HG03280 (cell line): ENCODE data around the gene FAM83F.
A peak's percentile ranks its signal among the peaks of the same experiment; 100 is the strongest.

Source experiments
- ATAC-seq: cut with Tn5 transposase; IDR thresholded peaks from one replicate; pipeline ENCODE4 v1.9.1; 2021; ENCODE audit warnings: mild to moderate bottlenecking, moderate library complexity; ENCODE audit not compliant: unreplicated experiment

Gene FAM83F

GRCh38 chr22:40030758-40031095 is 36.0 kb downstream of the FAM83F start:
- no peak for ATAC-seq

DNA sequence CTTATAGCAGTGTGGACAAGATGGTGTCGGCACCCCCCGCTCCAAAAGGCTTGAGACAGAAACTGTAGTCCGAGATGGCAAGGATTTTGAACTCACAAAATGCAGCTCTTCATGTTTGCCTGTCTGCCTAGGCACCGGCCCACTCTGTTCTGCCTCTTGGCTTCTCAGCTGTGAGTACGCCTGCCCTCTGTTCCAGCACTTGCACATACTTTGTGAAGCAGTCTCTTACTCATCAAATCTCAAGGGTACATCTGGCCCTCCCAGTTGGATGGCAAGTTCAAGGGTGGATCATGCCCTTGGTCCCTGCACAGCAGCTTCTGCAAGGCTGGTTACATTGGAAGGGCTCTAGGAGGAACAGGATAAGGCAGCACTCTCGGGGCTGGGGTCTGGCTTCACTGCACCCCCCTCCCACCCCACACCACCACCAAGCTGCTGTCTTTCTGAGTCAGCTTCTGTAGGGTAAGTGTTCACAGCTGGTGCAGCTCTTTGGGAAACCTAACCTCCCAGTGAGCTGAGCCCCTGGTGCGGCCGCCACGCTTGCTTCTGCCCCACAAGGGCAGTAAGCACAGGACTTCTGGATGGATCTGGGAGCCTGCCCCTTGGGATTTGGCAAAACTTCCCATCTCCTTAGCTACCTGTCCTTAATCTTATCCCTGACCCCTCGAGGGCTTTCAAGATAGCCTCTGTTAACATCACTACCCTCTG is 37.2 kb downstream of the FAM83F start:
- ATAC-seq, result no peak

GRCh38 chr22:40033586-40034380 is 39.0 kb downstream of the FAM83F start:
- no peak for ATAC-seq

- ATAC-seq, result no peak
Measured at GRCh38 chr22:40035351-40035750, 40.6 kb downstream of the FAM83F start.

DNA sequence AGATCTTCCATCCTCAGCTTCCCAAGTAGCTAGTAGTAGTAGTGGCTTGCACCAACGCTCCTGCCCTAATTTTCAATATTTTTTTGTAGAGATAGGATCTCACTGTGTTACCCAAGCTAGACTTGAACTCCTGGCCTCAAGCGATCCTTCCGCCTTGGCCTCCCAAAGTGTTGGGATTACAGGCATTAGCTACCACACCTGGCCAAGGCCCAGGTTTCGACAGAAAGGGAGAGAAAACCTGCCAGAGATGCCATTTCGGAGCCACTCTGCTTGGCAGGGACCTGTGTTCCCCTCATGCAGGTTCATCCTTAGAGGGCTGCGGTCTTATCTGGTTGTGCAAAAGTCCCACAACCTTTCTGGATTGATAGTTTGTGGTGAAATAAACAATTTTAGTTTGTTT is 41.4 kb downstream of the FAM83F start:
- ATAC-seq, result no peak

- no peak for ATAC-seq
Measured at GRCh38 chr22:40036591-40037225, 42.0 kb downstream of the FAM83F start.

DNA sequence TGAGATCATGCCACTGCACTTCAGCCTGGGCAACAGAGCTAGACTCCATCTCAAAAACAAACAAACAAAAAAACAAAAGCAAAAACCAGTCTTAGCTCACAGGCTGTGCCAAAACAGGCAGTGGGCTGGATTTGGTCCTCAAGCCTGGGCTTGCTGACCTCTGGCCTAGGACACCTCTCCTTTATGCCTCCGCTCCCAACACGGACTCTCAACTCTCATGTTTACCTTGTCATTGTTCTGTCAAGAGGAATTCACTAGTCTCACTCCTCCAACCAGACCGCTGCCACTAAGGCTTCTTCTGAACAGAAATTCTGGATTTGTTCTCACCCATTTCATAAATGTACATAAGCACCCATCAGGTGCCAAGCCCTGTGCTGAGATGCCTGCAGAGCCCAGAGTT is 42.6 kb downstream of the FAM83F start:
- ATAC-seq, result no peak

DNA sequence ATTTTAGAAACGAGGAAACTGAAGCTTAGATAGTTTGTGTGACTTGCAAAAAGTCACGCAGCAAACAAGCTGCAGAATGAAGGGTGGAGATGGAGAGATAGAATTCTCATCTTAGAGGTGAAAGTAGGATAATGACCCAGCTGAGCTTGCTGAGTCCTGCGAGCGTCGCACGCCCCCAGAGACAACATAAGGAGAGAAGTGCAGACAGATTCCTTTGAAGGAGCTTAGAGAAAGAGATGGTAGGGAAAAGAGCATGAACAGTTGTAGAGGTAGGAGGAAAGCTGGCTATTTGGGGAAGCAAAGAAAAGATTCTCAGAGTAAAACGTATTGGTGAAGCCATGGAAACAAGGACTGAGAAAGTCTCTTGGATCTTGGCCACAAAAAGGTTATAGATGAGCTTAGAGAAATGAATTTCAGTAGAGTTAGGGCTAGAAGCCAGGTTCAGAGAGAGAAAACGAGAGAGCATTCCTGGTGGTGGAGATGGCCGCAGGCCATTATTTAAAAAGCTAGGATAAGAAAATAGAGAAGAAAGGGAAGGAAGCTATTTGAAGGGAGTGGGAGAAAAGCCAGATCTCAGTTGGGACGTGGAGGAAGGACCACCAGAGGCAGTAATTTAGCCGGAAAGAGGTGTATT is 44.8 kb downstream of the FAM83F start:
- no peak for ATAC-seq

- ATAC-seq, result no peak
Measured at GRCh38 chr22:40040927-40041326, 46.2 kb downstream of the FAM83F start.

DNA sequence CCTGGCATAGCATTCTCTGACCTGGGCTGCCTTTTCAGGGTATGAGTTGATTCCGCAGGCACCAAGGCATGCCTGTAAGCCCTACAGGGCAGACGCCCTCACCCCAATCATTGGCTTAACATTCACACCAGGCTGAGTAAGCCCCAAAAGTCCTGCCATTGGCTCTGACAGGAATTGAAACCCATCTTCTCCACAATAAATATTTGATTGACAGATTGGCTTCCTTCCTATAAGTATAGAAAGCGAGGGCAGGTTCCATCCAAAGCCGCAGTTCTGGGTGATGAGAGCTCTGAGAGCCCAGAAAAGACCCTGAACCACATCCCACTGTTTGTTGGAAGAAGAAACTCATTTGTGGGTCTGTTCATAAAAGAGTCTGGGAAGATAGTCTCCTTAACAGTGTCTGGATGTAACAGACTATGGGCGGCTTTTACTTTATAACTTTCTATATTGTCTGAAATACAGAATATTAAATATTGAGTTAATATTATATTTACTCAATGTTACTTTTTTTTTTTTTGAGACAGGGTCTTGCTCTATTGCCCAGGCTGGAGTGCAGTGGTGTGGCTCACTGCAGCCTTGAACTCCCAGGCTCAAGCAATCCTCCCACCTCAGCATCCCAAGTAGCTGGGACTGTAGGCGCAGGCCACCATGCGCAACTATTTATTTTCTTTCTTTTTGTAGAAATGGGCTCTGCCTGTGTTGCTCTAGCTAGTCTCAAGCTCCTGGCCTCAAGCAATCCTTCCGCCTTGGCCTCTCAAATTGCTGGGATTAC is 46.8 kb downstream of the FAM83F start:
- ATAC-seq, result no peak

DNA sequence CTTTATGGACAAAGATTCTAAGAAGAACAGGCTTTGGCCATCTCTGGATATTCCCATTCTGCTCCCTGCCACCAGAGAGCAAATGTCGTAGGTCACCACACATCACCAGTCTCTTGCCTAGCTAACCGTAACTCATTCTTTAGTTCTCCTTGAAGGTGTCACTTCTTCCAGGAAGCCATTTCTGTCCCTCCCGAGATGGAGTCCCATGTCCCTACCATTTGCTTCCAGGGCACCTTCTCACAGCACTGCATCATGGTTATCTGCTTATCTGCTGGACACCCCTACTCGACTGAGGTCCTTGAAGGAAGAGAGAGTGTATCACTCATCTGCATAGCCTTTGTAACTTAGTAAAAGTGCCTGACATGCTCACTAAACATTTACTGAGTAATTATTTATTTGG is 47.6 kb downstream of the FAM83F start:
- no peak for ATAC-seq

GRCh38 chr22:40043081-40043480 is 48.3 kb downstream of the FAM83F start:
- ATAC-seq, result no peak

GRCh38 chr22:40043793-40044101 is 49.0 kb downstream of the FAM83F start:
- ATAC-seq, result no peak

DNA sequence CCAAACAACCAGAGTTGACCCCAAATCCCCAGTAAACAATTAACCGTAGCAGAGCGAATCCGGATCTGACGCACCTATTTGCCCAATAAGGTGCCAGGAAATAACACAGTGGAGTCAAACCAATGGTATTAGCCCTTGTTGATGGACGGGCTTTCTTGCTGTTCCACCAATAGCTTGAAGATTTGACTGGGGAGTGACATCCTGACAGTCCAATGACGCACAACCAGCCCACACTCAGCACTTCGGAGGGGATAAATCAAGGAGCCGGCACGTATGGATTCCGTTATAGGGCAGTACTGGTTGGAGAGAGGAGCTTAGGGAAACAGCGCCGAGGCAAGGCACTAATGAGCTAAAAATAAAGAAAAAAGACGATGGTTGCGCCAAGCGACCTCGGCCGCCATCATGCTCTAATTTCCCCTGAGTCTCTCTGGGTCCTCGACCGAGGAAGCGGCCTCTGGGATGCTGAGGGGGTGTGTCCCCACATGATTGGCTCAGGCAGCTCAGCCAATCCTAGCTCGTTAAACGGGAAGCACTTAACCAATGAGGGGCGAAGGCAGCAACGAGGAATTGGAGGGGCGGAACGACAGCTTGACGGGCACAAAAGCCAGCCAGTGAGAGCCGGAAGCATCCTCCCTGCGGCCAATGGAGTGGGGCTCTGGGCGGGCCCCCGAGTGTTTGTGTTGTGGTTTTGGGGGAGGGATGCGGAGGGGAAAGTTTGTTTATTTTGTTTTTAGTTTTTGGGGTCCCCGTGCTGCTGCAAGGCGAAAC is 49.5 kb downstream of the FAM83F start:
- ATAC-seq, result peak; percentile 83

DNA sequence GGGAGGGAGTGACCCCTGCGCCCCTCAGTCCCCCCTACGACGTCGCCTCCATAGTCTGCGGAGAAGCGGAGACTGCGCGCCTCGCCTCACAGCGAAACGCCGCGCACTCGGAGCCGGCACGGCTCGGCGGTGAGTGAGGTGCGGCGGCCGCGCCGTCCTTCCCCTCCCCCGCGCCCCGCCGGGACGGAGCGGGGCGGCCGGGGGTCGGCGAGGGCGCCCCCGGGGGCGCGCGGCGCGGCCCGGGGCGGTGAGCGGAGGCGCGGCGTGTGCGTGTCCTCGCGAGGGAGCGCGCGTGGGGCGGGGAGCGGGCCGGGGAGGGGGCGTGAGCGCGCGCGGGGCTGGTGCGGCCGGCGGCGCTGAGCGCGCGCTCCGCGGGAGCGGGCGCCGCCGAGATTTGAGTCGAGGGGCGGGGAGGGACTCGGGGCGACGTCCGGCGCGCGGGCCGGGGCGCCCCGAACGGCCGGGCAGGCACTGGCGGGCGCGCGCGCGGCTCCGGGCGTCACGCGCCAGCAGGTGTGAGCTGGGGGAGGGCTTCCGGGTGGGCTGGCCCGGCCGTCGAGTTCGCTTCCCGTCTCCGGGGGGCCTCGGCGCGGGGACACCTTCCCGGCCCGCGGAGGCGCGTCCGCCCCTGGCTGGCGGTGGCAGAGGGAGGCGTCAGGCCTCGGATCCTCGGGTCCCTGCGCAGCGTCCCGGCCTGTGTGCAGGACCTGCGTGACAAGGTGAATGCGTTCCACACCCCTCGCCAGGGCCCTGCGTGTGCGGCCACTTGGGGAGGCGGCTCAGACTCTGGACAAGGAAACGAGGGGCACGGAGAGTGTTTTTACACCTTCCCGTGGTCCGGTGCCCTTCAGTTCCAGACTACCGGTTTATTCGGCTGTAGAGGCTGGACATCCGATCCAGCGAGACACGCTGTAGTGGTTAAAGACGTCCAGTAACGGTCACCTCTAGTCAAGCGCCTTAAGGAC is 50.4 kb downstream of the FAM83F start:
- ATAC-seq, result peak; percentile 23

DNA sequence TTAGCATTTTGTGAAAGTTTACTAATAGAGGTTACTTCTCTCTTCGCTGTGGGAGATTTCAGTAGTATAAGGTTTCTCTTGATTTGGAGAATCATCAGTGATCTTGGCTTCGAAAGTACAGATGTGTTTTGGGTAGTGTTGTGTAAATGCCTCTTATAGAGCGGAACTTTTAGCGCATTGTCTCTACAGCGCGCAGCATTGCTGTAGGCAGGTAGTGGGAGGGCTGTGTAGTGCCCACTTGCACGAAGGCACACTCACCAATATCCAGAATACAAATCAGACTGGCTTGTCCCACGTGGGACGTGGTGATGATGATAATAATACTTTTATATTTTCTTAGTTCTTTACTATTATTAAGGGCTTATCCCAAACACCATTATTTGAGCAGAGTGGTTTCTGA is 51.4 kb downstream of the FAM83F start:
- ATAC-seq, result no peak

GRCh38 chr22:40050258-40050657 is 55.5 kb downstream of the FAM83F start:
- peak; percentile 83 for ATAC-seq

DNA sequence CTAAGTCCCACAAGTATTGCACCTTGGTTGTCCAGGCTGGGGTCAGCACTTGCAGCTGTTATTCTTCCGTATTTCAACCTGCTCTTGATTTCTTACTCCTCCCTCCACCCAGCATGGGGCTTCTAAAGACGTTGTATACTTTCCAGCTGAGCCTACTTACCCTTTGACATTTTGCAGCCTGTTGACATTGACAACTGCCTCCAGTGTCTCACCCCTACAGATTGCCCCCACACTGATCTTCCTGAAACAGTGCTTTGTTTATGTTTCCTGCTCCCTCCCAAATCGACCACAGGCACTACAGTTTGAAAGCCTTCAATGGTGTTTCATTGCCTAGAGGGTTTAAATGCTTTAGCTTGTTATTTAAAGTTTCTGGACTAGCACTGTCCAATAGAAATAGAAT is 56.6 kb downstream of the FAM83F start:
- ATAC-seq, result no peak

GRCh38 chr22:40053460-40053859 is 58.7 kb downstream of the FAM83F start:
- no peak for ATAC-seq
